GM12891 (cell line): ENCODE results near the gene PCDHGC5.

ENCODE experiments used
- PAX5 ChIP-seq: IDR thresholded peaks from 2 replicates; pipeline ENCODE4 v1.6.1; 2011; ENCODE audit warnings: low read length, moderate library complexity, mild to moderate bottlenecking; ENCODE audit not compliant: insufficient read depth, severe bottlenecking
- POLR2A ChIP-seq: IDR thresholded peaks from 2 replicates; pipeline ENCODE4 v1.6.1; 2011; ENCODE audit warnings: low read depth, low read length, control low read depth
- POLR2AphosphoS5 ChIP-seq: IDR thresholded peaks from 2 replicates; pipeline ENCODE4 v1.6.1; 2011; ENCODE audit warnings: low read depth, low read length, control low read depth
- TAF1 ChIP-seq: IDR thresholded peaks from 2 replicates; pipeline ENCODE4 v1.6.1; 2011; ENCODE audit warnings: low read depth, low read length, control low read depth

GRCh38 chr5:141487131-141487530, 1.8 kb upstream of the PCDHGC5 start:
- TF ChIP-seq POLR2AphosphoS5 (no peak), TAF1 (no peak), PAX5 (no peak), POLR2A (no peak)
